HG02623 (cell line): ENCODE data around the gene UBAP2L.

ENCODE experiments used
- ATAC-seq: cut with Tn5 transposase; IDR thresholded peaks from one replicate; pipeline ENCODE4 v1.9.1; 2021; ENCODE audit warnings: moderate library complexity; ENCODE audit not compliant: unreplicated experiment

Gene UBAP2L

GRCh38 chr1:154220071-154220969 is at the start of gene UBAP2L:
UBAP2L (plus strand) TSS chr1:154220955; CDS start chr1:154225124, 4,169 bp downstream.
- ATAC-seq = peak; percentile 88

GRCh38 chr1:154171223-154171583 is 49.6 kb upstream of the UBAP2L start:
- no peak for ATAC-seq

- no peak for ATAC-seq
Observed at GRCh38 chr1:154171880-154172279, 48.9 kb upstream of the UBAP2L start.

- no peak for ATAC-seq
Observed at GRCh38 chr1:154174654-154175053, 46.1 kb upstream of the UBAP2L start.

- no peak for ATAC-seq
Observed at GRCh38 chr1:154176337-154176736, 44.4 kb upstream of the UBAP2L start.

- ATAC-seq = no peak
Observed at GRCh38 chr1:154178013-154178412, 42.7 kb upstream of the UBAP2L start.

- no peak for ATAC-seq
Observed at GRCh38 chr1:154178911-154179811, 41.6 kb upstream of the UBAP2L start.

- ATAC-seq = no peak
Observed at GRCh38 chr1:154179946-154180687, 40.6 kb upstream of the UBAP2L start.

GRCh38 chr1:154181944-154182343 is 38.8 kb upstream of the UBAP2L start:
- ATAC-seq = no peak

GRCh38 chr1:154182344-154183045 is 38.3 kb upstream of the UBAP2L start:
- peak; percentile 44 for ATAC-seq

GRCh38 chr1:154183046-154183915 is 37.5 kb upstream of the UBAP2L start:
- peak; percentile 76 for ATAC-seq

- no peak for ATAC-seq
Observed at GRCh38 chr1:154186177-154186576, 34.6 kb upstream of the UBAP2L start.

- no peak for ATAC-seq
Observed at GRCh38 chr1:154186852-154187501, 33.8 kb upstream of the UBAP2L start.

- no peak for ATAC-seq
Observed at GRCh38 chr1:154190550-154190949, 30.2 kb upstream of the UBAP2L start.

- ATAC-seq = no peak
Observed at GRCh38 chr1:154191990-154192461, 28.7 kb upstream of the UBAP2L start, which contains the start of gene TPM3. TPM3 (minus strand) TSS chr1:154192100; CDS start chr1:154192018, 82 bp downstream.

- no peak for ATAC-seq
Observed at GRCh38 chr1:154192476-154192875, 28.3 kb upstream of the UBAP2L start.

- ATAC-seq = no peak
Observed at GRCh38 chr1:154193821-154194220, 26.9 kb upstream of the UBAP2L start.

- no peak for ATAC-seq
Observed at GRCh38 chr1:154198756-154199562, 21.8 kb upstream of the UBAP2L start.
